ENCODE results near the gene ADAMTS17.

ADAMTS17 gene

DNA sequence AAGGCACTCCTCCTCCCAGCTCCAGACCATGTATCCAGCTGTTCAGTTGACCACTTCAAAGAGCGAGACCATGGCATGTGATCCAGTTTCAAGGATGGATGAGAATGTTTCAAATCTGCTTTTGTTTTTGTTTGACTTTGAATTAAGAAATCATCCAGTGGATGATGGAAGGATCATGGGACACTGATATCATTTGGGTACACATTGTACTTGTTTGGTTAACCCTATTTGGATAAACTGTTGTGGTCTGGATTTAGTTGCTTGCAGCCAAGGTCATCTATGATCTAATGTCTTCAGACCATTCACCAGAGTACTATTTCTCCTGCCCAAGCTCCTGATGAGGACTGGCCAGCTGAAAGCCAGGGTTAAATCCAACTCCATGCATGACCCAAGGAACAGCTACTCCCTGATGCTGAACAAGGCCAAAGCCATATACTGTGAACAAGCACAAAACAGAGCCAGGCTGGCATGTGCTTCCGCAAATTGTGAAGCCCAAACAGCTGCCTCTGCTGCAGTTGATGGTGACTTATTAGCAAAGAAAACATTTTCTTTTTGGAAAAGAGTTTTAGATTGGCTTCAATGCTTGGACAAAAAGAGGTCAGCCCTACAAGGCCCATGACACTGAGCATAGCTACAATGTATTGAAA lies 5.2 kb upstream of the ADAMTS17 start:
- TF ChIP-seq, protein P1, sequence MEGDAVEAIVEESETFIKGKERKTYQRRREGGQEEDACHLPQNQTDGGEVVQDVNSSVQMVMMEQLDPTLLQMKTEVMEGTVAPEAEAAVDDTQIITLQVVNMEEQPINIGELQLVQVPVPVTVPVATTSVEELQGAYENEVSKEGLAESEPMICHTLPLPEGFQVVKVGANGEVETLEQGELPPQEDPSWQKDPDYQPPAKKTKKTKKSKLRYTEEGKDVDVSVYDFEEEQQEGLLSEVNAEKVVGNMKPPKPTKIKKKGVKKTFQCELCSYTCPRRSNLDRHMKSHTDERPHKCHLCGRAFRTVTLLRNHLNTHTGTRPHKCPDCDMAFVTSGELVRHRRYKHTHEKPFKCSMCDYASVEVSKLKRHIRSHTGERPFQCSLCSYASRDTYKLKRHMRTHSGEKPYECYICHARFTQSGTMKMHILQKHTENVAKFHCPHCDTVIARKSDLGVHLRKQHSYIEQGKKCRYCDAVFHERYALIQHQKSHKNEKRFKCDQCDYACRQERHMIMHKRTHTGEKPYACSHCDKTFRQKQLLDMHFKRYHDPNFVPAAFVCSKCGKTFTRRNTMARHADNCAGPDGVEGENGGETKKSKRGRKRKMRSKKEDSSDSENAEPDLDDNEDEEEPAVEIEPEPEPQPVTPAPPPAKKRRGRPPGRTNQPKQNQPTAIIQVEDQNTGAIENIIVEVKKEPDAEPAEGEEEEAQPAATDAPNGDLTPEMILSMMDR (conservative IDR thresholded peaks at IDR 0.05; ENCODE audit: low read length), result no peak
- TF ChIP-seq EZH2phosphoT487 (IDR thresholded peaks at IDR 0.05; ENCODE audit: borderline replicate concordance), result no peak
- Histone ChIP-seq H3K79me2 (ENCODE audit: insufficient read depth, low read length) (no peaks in the 10 kb centered on the region), H3K4me2 (ENCODE audit: low read depth, low read length, poor library complexity, severe bottlenecking) (no peak overlapping the region)

DNA sequence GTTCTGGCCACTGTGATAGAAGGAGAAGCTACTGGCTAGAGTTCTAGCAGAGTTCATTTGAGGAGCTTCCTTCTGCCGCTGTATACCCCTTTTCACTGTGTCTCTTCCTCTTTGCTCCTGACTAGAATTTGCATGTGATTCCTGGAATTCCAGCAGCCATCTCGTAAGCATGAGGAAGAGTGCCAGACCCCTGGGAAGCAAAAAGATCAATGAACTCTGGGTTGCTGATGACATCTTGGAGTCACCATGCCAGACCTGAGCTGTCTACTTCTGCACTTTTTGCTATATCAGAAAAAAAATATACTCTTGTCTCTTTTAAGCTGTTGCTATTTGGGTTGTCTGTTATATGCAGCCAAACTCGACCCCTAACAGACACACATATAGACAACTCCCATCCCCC lies 3.7 kb upstream of the ADAMTS17 start:
- Histone ChIP-seq H3K9me2 (replicated peaks; ENCODE audit: low read depth, low read length) (no peaks in the 10 kb centered on the region), H3K9ac (ENCODE audit: low read depth, low read length, poor library complexity, severe bottlenecking) (no peak overlapping the region), H4K20me1 (ENCODE audit: insufficient read depth, low read length, poor library complexity, severe bottlenecking) (no peaks in the 10 kb centered on the region), H3K4me2 (ENCODE audit: low read depth, low read length, poor library complexity, severe bottlenecking) (no peak overlapping the region), H3K36me3 (ENCODE audit: insufficient read depth, low read length) (no peaks in the 10 kb centered on the region), H3K4me3 (ENCODE audit: low read length, poor library complexity, severe bottlenecking) (no peak overlapping the region), H3F3A (ENCODE audit: low read depth) (no peaks in the 10 kb centered on the region), H2AFZ (ENCODE audit: low read length) (no peak overlapping the region), H3K79me2 (ENCODE audit: insufficient read depth, low read length) (no peaks in the 10 kb centered on the region), H3K9me3 (ENCODE audit: insufficient read depth, low read depth, low read length) (no peaks in the 10 kb centered on the region), H3K27me3 (ENCODE audit: insufficient read depth, low read length, poor library complexity, severe bottlenecking) (no peaks in the 10 kb centered on the region), H3K4me1 (ENCODE audit: insufficient read depth, low read length, poor library complexity, severe bottlenecking) (peaks cover 3% of the 10 kb centered on the region)
- TF ChIP-seq EZH2phosphoT487 (IDR thresholded peaks at IDR 0.05; ENCODE audit: borderline replicate concordance), result no peak
- TF ChIP-seq, protein P1 (conservative IDR thresholded peaks at IDR 0.05; ENCODE audit: low read length), result no peak

More for the DNA sequence above, 5.2 kb upstream of the ADAMTS17 start:
- H2AFZ ChIP-seq (ENCODE audit: low read length), result no peak overlapping the region
- H3K9me3 ChIP-seq (ENCODE audit: insufficient read depth, low read depth, low read length), result no peaks in the 10 kb centered on the region
- no peaks in the 10 kb centered on the region for H3K36me3 ChIP-seq (ENCODE audit: insufficient read depth, low read length)
- H3K27me3 ChIP-seq (ENCODE audit: insufficient read depth, low read length, poor library complexity, severe bottlenecking), result no peaks in the 10 kb centered on the region
- peaks cover 3% of the 10 kb centered on the region for H3K4me1 ChIP-seq (ENCODE audit: insufficient read depth, low read length, poor library complexity, severe bottlenecking)
- H3K9me2 ChIP-seq (replicated peaks; ENCODE audit: low read depth, low read length), result no peaks in the 10 kb centered on the region
- H3F3A ChIP-seq (ENCODE audit: low read depth), result no peaks in the 10 kb centered on the region
- no peaks in the 10 kb centered on the region for H4K20me1 ChIP-seq (ENCODE audit: insufficient read depth, low read length, poor library complexity, severe bottlenecking)
- no peak overlapping the region for H3K9ac ChIP-seq (ENCODE audit: low read depth, low read length, poor library complexity, severe bottlenecking)
- H3K4me3 ChIP-seq (ENCODE audit: low read length, poor library complexity, severe bottlenecking), result no peak overlapping the region

DNA sequence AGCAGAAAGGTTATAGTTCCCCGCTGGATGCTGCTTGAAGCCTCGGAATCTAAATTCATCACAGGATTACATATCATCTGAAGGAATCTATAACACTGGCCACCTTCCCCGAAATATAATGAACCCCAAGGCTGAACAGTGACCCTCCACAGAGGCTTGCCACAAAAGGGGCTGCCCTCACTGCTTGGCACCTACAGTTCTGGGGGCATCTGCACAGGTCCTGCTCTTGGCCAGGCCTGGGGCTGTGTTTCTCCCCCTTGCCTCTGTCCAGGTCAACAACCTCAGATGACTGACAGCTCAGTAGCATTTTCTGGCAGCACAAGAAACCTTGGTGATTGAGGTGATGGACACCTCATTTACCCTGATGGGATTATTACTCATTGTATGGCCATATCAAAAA lies 1.5 kb upstream of the ADAMTS17 start:
- TF ChIP-seq, protein P1 (conservative IDR thresholded peaks at IDR 0.05; ENCODE audit: low read length), result no peak
- TF ChIP-seq EZH2phosphoT487 (IDR thresholded peaks at IDR 0.05; ENCODE audit: borderline replicate concordance), result no peak
- Histone ChIP-seq H3K36me3 (ENCODE audit: insufficient read depth, low read length) (no peaks in the 10 kb centered on the region), H3K27me3 (ENCODE audit: insufficient read depth, low read length, poor library complexity, severe bottlenecking) (no peaks in the 10 kb centered on the region)

More for the DNA sequence above, 1.5 kb upstream of the ADAMTS17 start:
- Histone ChIP-seq H4K20me1 (ENCODE audit: insufficient read depth, low read length, poor library complexity, severe bottlenecking) (no peaks in the 10 kb centered on the region), H3K4me3 (ENCODE audit: low read length, poor library complexity, severe bottlenecking) (no peak overlapping the region), H3K4me1 (ENCODE audit: insufficient read depth, low read length, poor library complexity, severe bottlenecking) (peaks cover 1% of the 10 kb centered on the region), H3K79me2 (ENCODE audit: insufficient read depth, low read length) (no peaks in the 10 kb centered on the region), H3K9me3 (ENCODE audit: insufficient read depth, low read depth, low read length) (no peaks in the 10 kb centered on the region), H2AFZ (ENCODE audit: low read length) (no peak overlapping the region), H3K4me2 (ENCODE audit: low read depth, low read length, poor library complexity, severe bottlenecking) (no peak overlapping the region), H3K9me2 (replicated peaks; ENCODE audit: low read depth, low read length) (no peaks in the 10 kb centered on the region), H3K9ac (ENCODE audit: low read depth, low read length, poor library complexity, severe bottlenecking) (no peak overlapping the region), H3F3A (ENCODE audit: low read depth) (no peaks in the 10 kb centered on the region)
